OCI-LY3 (cell line): Measurements from ENCODE around the gene HSPB8.

Experiments
- EZH2phosphoT487 ChIP-seq: fragments of 200-600 bp; shearing (Covaris generic); IDR thresholded peaks from 2 replicates; pipeline ENCODE4 v1.6.1; 2018; ENCODE audit warnings: antibody characterized with exemption, mixed run types, low read depth
- TF ChIP-seq, protein P1 (sequence below): fragments of 200-600, 300-600 bp; sonication (generic); IDR thresholded peaks from 2 replicates; pipeline ENCODE4 v1.5.1; 2014; ENCODE audit warnings: antibody characterized with exemption, low read length, low read depth

DNA sequence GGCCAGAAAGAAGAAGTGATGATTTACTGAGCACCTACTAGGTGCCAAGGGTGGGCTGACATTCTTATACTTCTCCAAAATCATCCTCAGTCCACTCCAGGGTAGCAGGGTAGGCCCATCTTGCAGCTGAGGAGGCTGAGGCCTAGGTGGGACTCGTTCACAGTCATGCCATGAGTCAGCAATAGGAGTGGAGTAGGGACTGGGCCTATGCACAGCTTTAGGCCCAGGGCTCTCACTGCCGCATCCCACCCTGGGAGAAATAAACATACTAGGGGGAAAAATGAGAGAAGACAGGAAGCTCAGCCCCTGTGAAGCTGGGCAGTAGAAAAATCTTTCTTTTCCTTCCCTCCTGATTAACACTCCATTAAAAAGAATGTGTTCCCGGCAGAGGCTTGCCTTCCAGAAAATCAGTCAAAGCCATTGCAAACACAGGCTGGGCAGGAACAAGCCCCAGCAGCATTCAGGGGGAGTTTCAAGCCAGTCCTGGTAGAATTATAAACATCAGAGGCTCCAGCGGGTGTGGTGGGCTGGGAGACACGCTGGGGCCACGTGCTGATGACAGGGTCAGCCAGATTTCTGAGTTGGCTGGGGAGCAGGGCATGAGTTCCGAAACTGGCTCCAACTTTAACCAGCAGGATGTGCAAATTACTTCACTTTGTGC lies 1.8 kb downstream of the HSPB8 start:
- TF ChIP-seq, protein P1, sequence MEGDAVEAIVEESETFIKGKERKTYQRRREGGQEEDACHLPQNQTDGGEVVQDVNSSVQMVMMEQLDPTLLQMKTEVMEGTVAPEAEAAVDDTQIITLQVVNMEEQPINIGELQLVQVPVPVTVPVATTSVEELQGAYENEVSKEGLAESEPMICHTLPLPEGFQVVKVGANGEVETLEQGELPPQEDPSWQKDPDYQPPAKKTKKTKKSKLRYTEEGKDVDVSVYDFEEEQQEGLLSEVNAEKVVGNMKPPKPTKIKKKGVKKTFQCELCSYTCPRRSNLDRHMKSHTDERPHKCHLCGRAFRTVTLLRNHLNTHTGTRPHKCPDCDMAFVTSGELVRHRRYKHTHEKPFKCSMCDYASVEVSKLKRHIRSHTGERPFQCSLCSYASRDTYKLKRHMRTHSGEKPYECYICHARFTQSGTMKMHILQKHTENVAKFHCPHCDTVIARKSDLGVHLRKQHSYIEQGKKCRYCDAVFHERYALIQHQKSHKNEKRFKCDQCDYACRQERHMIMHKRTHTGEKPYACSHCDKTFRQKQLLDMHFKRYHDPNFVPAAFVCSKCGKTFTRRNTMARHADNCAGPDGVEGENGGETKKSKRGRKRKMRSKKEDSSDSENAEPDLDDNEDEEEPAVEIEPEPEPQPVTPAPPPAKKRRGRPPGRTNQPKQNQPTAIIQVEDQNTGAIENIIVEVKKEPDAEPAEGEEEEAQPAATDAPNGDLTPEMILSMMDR = no peak
- no peak for TF ChIP-seq EZH2phosphoT487
